Heart right ventricle (tissue), 16 donors: Measurements from ENCODE around the gene CYB561D2. TPM values are rescaled to one million over a fixed set of nuclear protein-coding genes. Genes with fewer than 3 reads are reported as not detected.

Experiments used
- ATAC-seq, 8 donors: fragments of 200-7000 bp; cut with Tn5 transposase; one replicate each; pipeline ENCODE4 v1.9.1; 2020; ENCODE audit warnings: mild to moderate bottlenecking in 8 of 8, moderate library complexity in 8 of 8, moderate number of reproducible peaks in 1 of 8
- DNase-seq, 2 donors: peaks; one replicate each; pipeline ENCODE4 v3.0.0-alpha.2; 2020
- H3K27ac ChIP-seq, 10 donors: fragments of 200-600 bp; sonication (generic) in 2 of 10; one replicate each; pipeline versions ENCODE4 v1.5.0 to v1.8.0; 2020 to 2022; ENCODE audit warnings: mild to moderate bottlenecking in 3 of 10
- H3K27me3 ChIP-seq, 7 donors: fragments of 200-600 bp; one replicate each; pipeline ENCODE4 v1.8.0; 2021 to 2022; ENCODE audit warnings: mild to moderate bottlenecking in 2 of 7
- H3K36me3 ChIP-seq, 9 donors: fragments of 200-600 bp; sonication (generic) in 1 of 9; one replicate each; pipeline versions ENCODE4 v1.5.0 to v1.8.0; 2020 to 2022; ENCODE audit warnings: mild to moderate bottlenecking in 2 of 9
- H3K4me1 ChIP-seq, 9 donors: fragments of 200-600 bp; sonication (generic) in 1 of 9; one replicate each; pipeline versions ENCODE4 v1.5.0 to v1.8.0; 2020 to 2022; ENCODE audit warnings: mild to moderate bottlenecking in 4 of 9
- H3K4me3 ChIP-seq, 10 donors: fragments of 200-600 bp; sonication (generic) in 2 of 10; one replicate each; pipeline versions ENCODE4 v1.5.0 to v1.8.0; 2020 to 2022; ENCODE audit warnings: mild to moderate bottlenecking in 7 of 10, moderate library complexity in 2 of 10
- H3K9me3 ChIP-seq, 11 donors: fragments of 200-600 bp in 10 of 11; sonication (generic) in 2 of 11; one replicate each; pipeline versions ENCODE4 v1.5.0 to v1.8.0; 2013 to 2022; ENCODE audit warnings: mild to moderate bottlenecking in 2 of 11, control low read depth in 1 of 11, moderate library complexity in 1 of 11
- WGBS, 2 donors: extraction: QIAGEN DNeasy Blood & Tissue Kit; methylation state at CpG; one replicate each; pipeline ENCODE4 v1.1.7; 2013; ENCODE audit warnings: inconsistent platforms in 1 of 2; 5-methylcytosine and 5-hydroxymethylcytosine counted together
- intact Hi-C, 10 donors: fragments of 100-400 bp; cut with DNase I; formaldehyde crosslinking; loops; one replicate each; pipeline versions ENCODE4 v1.11.1 to v1.14.2; 2022
- polyA plus RNA-seq, 2 donors: library from polyadenylated mRNA; stranded (reverse); fragments of 200-250 nt; gene quantifications; one replicate each; pipeline ENCODE4 v1.2.3, GENCODE V29; 2013
- total RNA-seq, 10 donors: library from RNA; stranded (reverse); fragmentation: NEBNext Ultra II Directional in 3 of 10; extraction: Animal tissue kit (Norgen Biotek cat#: 25700) in 3 of 10; gene quantifications; one replicate each; pipeline versions ENCODE4 v1.2.1 to v1.2.4, GENCODE V29; 2021 to 2023
- TF ChIP-seq, protein P1 (sequence below), 9 donors: fragments of 200-600 bp; sonication (generic) in 2 of 9; IDR thresholded peaks; one replicate each; pipeline versions ENCODE4 v1.5.0 to v1.8.0; 2021 to 2022; ENCODE audit warnings: antibody characterized with exemption in 9 of 9, mild to moderate bottlenecking in 5 of 9, moderate library complexity in 1 of 9
- donor health status: Arrhythmogenic right ventricular cardiomyopathy.
- donor health status: ischemic (EF 13 %, LVEDD 7.1; RV severe dilation, severe dysfunction).
- donor health status: healthy with polysubstance abuse.
- donor health status: DM: no; HTN: yes; CAD: no.
- donor health status: DM: no; HTN: no; CAD: no.
- donor health status: ischemic (EF 25% LVEDD 6.9; RV normal size, moderate dysfunction).
- donor health status: ischemic (EF 25% LVEDD 5.7; RV mildly dilated, moderate dysfunction).
- donor health status: healthy.
- donor health status: DM: yes; HTN: yes; CAD: no.
- donor health status: Ischemic cardiomyopathy.
- donor health status: ischemic (EF 35%, LVEDD 5.7; RV mildly dilated, moderate dysfunction).
- donor health status: nonischemic (EF 11% LVEDD 7.7; RV severe dilation, severe dysfunction).
- donor health status: DM: yes; HTN: yes; CAD: no.
- donor health status: PGD.
- donor health status: ischemic (EF 29% LVEDD 5.4; RV normal size, mild dysfunction).
- donor health status: nonischemic (EF 23%, LVEDD 6.1; RV moderate dilation, normal function).

CYB561D2 gene
- total and polyA plus RNA-seq, 12 donors, result 3.9 to 21.8 (median 5.8) TPM

DNA sequence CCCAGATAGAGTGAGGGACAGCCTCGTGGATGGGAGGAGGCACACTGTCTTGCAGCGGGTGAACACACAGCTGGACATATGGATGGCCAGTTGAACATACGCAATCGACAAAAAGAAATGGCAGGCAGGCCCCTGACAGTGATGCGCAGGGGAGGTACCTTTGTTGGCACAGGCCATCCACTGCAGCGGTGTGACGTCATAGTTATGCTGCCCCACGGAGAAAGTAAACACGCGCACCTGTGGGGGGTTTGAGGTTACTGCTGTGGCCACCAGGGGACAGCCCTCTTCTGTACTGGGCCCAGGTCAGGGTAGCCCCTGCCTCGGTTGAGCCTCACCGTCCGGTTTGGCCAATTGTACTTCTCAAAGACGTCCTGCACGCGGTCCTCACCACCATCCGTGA is 28.1 kb downstream of the CYB561D2 start:
- intact Hi-C loops, result loop anchor here in 2 of 10 donors (10.0 kb wide), 2 partner anchors 156 to 166 kb away; no protein-coding TSS in a partner anchor
- Histone ChIP-seq H3K9me3 (no peaks in the 10 kb centered on the region), H3K27me3 (no peaks in the 10 kb centered on the region), H3K4me1 (no peaks in the 10 kb centered on the region), H3K36me3 (no peaks in the 10 kb centered on the region), H3K4me3 (no peak overlapping the region), H3K27ac (no peak overlapping the region)
- 91% methylated on average over 17 of the region's 17 CpGs for WGBS, 2 donors
- ATAC-seq, result no peak
- TF ChIP-seq, protein P1, sequence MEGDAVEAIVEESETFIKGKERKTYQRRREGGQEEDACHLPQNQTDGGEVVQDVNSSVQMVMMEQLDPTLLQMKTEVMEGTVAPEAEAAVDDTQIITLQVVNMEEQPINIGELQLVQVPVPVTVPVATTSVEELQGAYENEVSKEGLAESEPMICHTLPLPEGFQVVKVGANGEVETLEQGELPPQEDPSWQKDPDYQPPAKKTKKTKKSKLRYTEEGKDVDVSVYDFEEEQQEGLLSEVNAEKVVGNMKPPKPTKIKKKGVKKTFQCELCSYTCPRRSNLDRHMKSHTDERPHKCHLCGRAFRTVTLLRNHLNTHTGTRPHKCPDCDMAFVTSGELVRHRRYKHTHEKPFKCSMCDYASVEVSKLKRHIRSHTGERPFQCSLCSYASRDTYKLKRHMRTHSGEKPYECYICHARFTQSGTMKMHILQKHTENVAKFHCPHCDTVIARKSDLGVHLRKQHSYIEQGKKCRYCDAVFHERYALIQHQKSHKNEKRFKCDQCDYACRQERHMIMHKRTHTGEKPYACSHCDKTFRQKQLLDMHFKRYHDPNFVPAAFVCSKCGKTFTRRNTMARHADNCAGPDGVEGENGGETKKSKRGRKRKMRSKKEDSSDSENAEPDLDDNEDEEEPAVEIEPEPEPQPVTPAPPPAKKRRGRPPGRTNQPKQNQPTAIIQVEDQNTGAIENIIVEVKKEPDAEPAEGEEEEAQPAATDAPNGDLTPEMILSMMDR (IDR thresholded peaks at IDR 0.05), result no peak
- no peak for DNase-seq

GRCh38 chr3:50380405-50381085 is 29.9 kb downstream of the CYB561D2 start:
- intact Hi-C loops, result no loop called here
- no peak for ATAC-seq
- no peaks in the 10 kb centered on the region for H3K9me3 ChIP-seq
- H3K36me3 ChIP-seq, result no peaks in the 10 kb centered on the region
- no peaks in the 10 kb centered on the region for H3K4me1 ChIP-seq
- 91 to 96% methylated on average over 17 of the region's 17 CpGs for WGBS, 2 donors
- no peak overlapping the region for H3K4me3 ChIP-seq
- DNase-seq, result no peak
- no peak overlapping the region for H3K27ac ChIP-seq
- no peaks in the 10 kb centered on the region for H3K27me3 ChIP-seq
- TF ChIP-seq, protein P1 (IDR thresholded peaks at IDR 0.05), result no peak

DNA sequence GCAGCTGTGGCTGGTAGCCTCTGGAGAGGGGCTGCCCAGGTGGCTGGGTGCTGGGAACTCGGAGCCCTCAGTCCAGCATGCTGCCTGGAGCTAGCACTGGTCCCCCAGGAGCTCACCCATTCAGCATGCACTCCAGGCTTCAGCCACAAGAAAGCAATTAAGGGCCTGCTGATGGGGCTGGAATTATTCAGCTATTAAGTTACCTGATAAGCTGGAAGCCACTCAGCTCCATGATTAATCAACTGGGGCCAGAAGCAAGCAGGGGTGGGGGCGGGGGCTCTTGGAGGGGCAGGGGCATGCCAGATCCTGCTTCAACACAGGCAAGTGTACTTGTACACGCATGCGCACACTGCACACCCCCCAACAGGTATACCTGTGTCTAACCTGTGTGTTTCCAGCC is 30.7 kb downstream of the CYB561D2 start:
- H3K4me1 ChIP-seq, result no peaks in the 10 kb centered on the region
- no peak overlapping the region for H3K27ac ChIP-seq
- intact Hi-C loops, result no loop called here
- H3K27me3 ChIP-seq, result no peaks in the 10 kb centered on the region
- DNase-seq, result no peak
- H3K9me3 ChIP-seq, result no peaks in the 10 kb centered on the region
- H3K4me3 ChIP-seq, result no peak overlapping the region
- no peaks in the 10 kb centered on the region for H3K36me3 ChIP-seq
- no peak for ATAC-seq
- TF ChIP-seq, protein P1 (IDR thresholded peaks at IDR 0.05), result no peak
- 91 to 94% methylated on average over 4 of the region's 4 CpGs for WGBS, 2 donors

DNA sequence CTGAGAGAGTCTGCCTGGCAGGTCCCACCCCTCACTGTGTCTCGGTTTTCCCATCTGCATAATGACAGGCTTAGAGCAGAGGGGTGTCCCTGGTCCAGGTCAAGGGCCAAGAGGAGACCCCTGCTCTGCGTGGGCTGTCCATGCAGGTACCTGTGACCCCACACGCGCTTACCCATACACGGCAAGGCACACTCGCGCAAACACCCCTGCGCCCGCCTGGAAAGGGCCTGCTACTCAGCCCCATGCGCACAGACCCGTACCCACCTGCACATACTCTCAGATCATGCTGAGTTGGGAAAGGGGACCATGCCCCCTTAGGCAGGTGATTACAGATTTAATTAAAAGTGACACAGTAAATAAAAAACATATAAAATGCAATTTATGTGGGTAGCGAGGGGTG is 32.1 kb downstream of the CYB561D2 start:
- DNase-seq (no peak), ATAC-seq (no peak)
- H3K27me3 ChIP-seq, result no peaks in the 10 kb centered on the region
- TF ChIP-seq, protein P1 (IDR thresholded peaks at IDR 0.05), result no peak
- H3K4me1 ChIP-seq, result no peaks in the 10 kb centered on the region
- H3K36me3 ChIP-seq, result no peaks in the 10 kb centered on the region
- 91 to 93% methylated on average over 12 of the region's 12 CpGs for WGBS, 2 donors
- H3K27ac ChIP-seq, result no peak overlapping the region
- H3K4me3 ChIP-seq, result no peak overlapping the region
- intact Hi-C loops, result no loop called here
- no peaks in the 10 kb centered on the region for H3K9me3 ChIP-seq
